GM03348 (cell line): Measurements from ENCODE around the gene FLT3LG.
"Not testable (repeated sequence)": the region's sequence is repeated elsewhere in the genome, so short reads cannot be mapped to it uniquely, and the experiment has no call there.

ENCODE experiments used
- DNase-seq: peaks from one replicate; pipeline ENCODE4 v3.0.0; 2012; ENCODE audit warnings: low spot score

The FLT3LG gene

GRCh38 chr19:49463960-49464740, 9.9 kb upstream of the FLT3LG start:
- no peak for DNase-seq

GRCh38 chr19:49465371-49465770, 8.6 kb upstream of the FLT3LG start:
- DNase-seq, result no peak

GRCh38 chr19:49468199-49468598, 5.8 kb upstream of the FLT3LG start:
- DNase-seq, result no peak

GRCh38 chr19:49468746-49469447, 5.1 kb upstream of the FLT3LG start:
- DNase-seq, result peak; percentile 51

- no peak for DNase-seq
Measured at GRCh38 chr19:49469828-49470614, 4.0 kb upstream of the FLT3LG start.

GRCh38 chr19:49470615-49470978, 3.4 kb upstream of the FLT3LG start:
- no peak for DNase-seq

GRCh38 chr19:49472936-49473335, 1.1 kb upstream of the FLT3LG start:
- DNase-seq, result no peak

- not testable (repeated sequence) for DNase-seq
Measured at GRCh38 chr19:49473501-49473867, 531 bp upstream of the FLT3LG start.

- no peak for DNase-seq
Measured at GRCh38 chr19:49474542-49474924, 518 bp downstream of the FLT3LG start.

- DNase-seq, result peak; percentile 24
Measured at GRCh38 chr19:49475191-49475917, 1.3 kb downstream of the FLT3LG start.

- DNase-seq, result peak; percentile 66
Measured at GRCh38 chr19:49475995-49476880, 2.2 kb downstream of the FLT3LG start.

GRCh38 chr19:49479975-49480628, 6.1 kb downstream of the FLT3LG start:
- no peak for DNase-seq

- no peak for DNase-seq
Measured at GRCh38 chr19:49481020-49481683, 7.1 kb downstream of the FLT3LG start.

GRCh38 chr19:49486232-49486631, 12.2 kb downstream of the FLT3LG start:
- no peak for DNase-seq

- no peak for DNase-seq
Measured at GRCh38 chr19:49486710-49487276, 12.8 kb downstream of the FLT3LG start.

GRCh38 chr19:49487277-49488045, 13.4 kb downstream of the FLT3LG start, which contains the start of gene RPL13A:
Gene RPL13A (plus strand): TSS chr19:49487608. CDS start chr19:49487630, 22 bp downstream.
- DNase-seq, result peak; percentile 99

GRCh38 chr19:49488046-49488862, 14.2 kb downstream of the FLT3LG start:
- DNase-seq, result no peak
